Sigmoid colon (tissue), 7 donors: Measurements from ENCODE around the gene RRP1B. TPM values are rescaled to one million over a fixed set of nuclear protein-coding genes. Genes with fewer than 3 reads are reported as not detected.
A peak's percentile ranks its signal among the peaks of the same experiment; 100 is the strongest.

Experiments
- DNase-seq: peaks from one replicate; pipeline ENCODE4 v3.0.0-alpha.2; 2019
- H3K27ac ChIP-seq, 4 donors: fragments of 200-600 bp; sonication (generic); one replicate each; pipeline ENCODE4 v1.5.1; 2016 to 2019; ENCODE audit warnings: mild to moderate bottlenecking in 1 of 4
- H3K27me3 ChIP-seq, 3 donors: fragments of 200-600 bp; sonication (generic); one replicate each; pipeline ENCODE4 v1.5.1; 2019; ENCODE audit warnings: mild to moderate bottlenecking in 1 of 3
- H3K36me3 ChIP-seq, 4 donors: fragments of 200-600 bp; sonication (generic); one replicate each; pipeline ENCODE4 v1.5.1; 2016 to 2019
- H3K4me1 ChIP-seq, 4 donors: fragments of 200-600 bp; sonication (generic); one replicate each; pipeline ENCODE4 v1.5.1; 2017 to 2019
- H3K4me3 ChIP-seq, 4 donors: fragments of 200-600 bp; sonication (generic); one replicate each; pipeline ENCODE4 v1.5.1; 2017 to 2019; ENCODE audit warnings: mild to moderate bottlenecking in 2 of 4, moderate library complexity in 1 of 4
- H3K9me3 ChIP-seq, 4 donors: fragments of 200-600 bp in 3 of 4; sonication (generic) in 3 of 4; one replicate each; pipeline versions ENCODE4 v1.5.1 to v1.6.1; 2013 to 2019
- EP300 ChIP-seq, 4 donors: sonication (generic); formaldehyde crosslinking; IDR thresholded peaks; one replicate each; pipeline ENCODE4 v1.6.1; 2017; ENCODE audit warnings: antibody characterized with exemption in 4 of 4
- POLR2A ChIP-seq, 2 donors: fragments of 450-650 bp; IDR thresholded peaks; one replicate each; pipeline ENCODE4 v1.6.1; 2016; ENCODE audit warnings: antibody characterized with exemption in 2 of 2, mild to moderate bottlenecking in 2 of 2, moderate library complexity in 2 of 2
- POLR2AphosphoS5 ChIP-seq, 4 donors: sonication (generic); formaldehyde crosslinking; IDR thresholded peaks; one replicate each; pipeline ENCODE4 v1.6.1; 2017; ENCODE audit warnings: antibody characterized with exemption in 4 of 4
- WGBS, 2 donors: extraction: QIAGEN DNeasy Blood & Tissue Kit; methylation state at CpG; one replicate each; pipeline ENCODE4 v1.1.7; 2013; 5-methylcytosine and 5-hydroxymethylcytosine counted together
- intact Hi-C: fragments of 100-400 bp; cut with DNase I; formaldehyde crosslinking; loops from one replicate; pipeline ENCODE4 v1.15.1; 2023
- polyA plus RNA-seq, 3 donors: library from polyadenylated mRNA; stranded (reverse); fragments of 200-250 nt; gene quantifications; one replicate each; pipeline ENCODE4 v1.2.3, GENCODE V29; 2013
- total RNA-seq, 4 donors: library from RNA; depleted of rRNA; stranded (reverse); fragments of >200 nt; gene quantifications; one replicate each; pipeline ENCODE4 v1.1.0, GENCODE V29; 2016
- TF ChIP-seq, protein P1 (sequence below), 4 experiments: fragments of 450-650 bp in 3 of 4; fragments of 200-600 bp in 1 of 4; IDR thresholded peaks; one replicate each; pipeline ENCODE4 v1.5.1; 2016 to 2019; ENCODE audit warnings: antibody characterized with exemption in 4 of 4, mild to moderate bottlenecking in 3 of 4, moderate library complexity in 2 of 4
- donor health status: healthy with polysubstance abuse.
- donor health status: Bipolar disorder and iron deficiency.
- donor health status: healthy.

The RRP1B gene
- total and polyA plus RNA-seq, 7 donors: 3.5 to 20.5 (median 15.2) TPM

GRCh38 chr21:43717166-43717853, 58.0 kb downstream of the RRP1B start:
- H3K9me3 ChIP-seq: no peaks in the 10 kb centered on the region
- 62 to 84% methylated on average over 13 of the region's 13 CpGs for WGBS, 2 donors
- H3K36me3 ChIP-seq: no peaks in the 10 kb centered on the region
- no peak for DNase-seq
- TF ChIP-seq EP300 (IDR thresholded peaks at IDR 0.05): no peak
- no peak for TF ChIP-seq POLR2AphosphoS5 (IDR thresholded peaks at IDR 0.05)
- TF ChIP-seq, protein P1, sequence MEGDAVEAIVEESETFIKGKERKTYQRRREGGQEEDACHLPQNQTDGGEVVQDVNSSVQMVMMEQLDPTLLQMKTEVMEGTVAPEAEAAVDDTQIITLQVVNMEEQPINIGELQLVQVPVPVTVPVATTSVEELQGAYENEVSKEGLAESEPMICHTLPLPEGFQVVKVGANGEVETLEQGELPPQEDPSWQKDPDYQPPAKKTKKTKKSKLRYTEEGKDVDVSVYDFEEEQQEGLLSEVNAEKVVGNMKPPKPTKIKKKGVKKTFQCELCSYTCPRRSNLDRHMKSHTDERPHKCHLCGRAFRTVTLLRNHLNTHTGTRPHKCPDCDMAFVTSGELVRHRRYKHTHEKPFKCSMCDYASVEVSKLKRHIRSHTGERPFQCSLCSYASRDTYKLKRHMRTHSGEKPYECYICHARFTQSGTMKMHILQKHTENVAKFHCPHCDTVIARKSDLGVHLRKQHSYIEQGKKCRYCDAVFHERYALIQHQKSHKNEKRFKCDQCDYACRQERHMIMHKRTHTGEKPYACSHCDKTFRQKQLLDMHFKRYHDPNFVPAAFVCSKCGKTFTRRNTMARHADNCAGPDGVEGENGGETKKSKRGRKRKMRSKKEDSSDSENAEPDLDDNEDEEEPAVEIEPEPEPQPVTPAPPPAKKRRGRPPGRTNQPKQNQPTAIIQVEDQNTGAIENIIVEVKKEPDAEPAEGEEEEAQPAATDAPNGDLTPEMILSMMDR (IDR thresholded peaks at IDR 0.05): no peak
- no peak for TF ChIP-seq POLR2A (IDR thresholded peaks at IDR 0.05)
- H3K27me3 ChIP-seq: no peaks in the 10 kb centered on the region
- intact Hi-C loops: loop anchor here (2.0 kb wide), 1 partner anchor 59 kb away; the partner anchor contains the start of genes HSF2BP and RRP1B
- H3K4me3 ChIP-seq: no peak overlapping the region
- H3K27ac ChIP-seq: no peak overlapping the region
- peaks cover 0 to 34% (median 28%) of the 10 kb centered on the region in 4 donors for H3K4me1 ChIP-seq

GRCh38 chr21:43717967-43718871, 58.9 kb downstream of the RRP1B start:
- H3K9me3 ChIP-seq: no peaks in the 10 kb centered on the region
- WGBS, 2 donors: 26 to 28% methylated on average over 70 of the region's 70 CpGs
- peaks cover 0 to 35% (median 28%) of the 10 kb centered on the region in 4 donors for H3K4me1 ChIP-seq
- H3K4me3 ChIP-seq: peak overlapping the region; percentile 70 to 94 (median 72)
- TF ChIP-seq, protein P1 (IDR thresholded peaks at IDR 0.05): no peak
- TF ChIP-seq EP300 (IDR thresholded peaks at IDR 0.05) (no peak), POLR2A (IDR thresholded peaks at IDR 0.05) (no peak), POLR2AphosphoS5 (IDR thresholded peaks at IDR 0.05) (no peak)
- intact Hi-C loops: loop anchor here (2.0 kb wide), 2 partner anchors 59 kb away; partner anchors contain the start of genes CSTB, HSF2BP and RRP1B
- peak overlapping the region; percentile 81 to 86 (median 84) for H3K27ac ChIP-seq
- H3K27me3 ChIP-seq: no peaks in the 10 kb centered on the region
- no peaks in the 10 kb centered on the region for H3K36me3 ChIP-seq
- no peak for DNase-seq

DNA sequence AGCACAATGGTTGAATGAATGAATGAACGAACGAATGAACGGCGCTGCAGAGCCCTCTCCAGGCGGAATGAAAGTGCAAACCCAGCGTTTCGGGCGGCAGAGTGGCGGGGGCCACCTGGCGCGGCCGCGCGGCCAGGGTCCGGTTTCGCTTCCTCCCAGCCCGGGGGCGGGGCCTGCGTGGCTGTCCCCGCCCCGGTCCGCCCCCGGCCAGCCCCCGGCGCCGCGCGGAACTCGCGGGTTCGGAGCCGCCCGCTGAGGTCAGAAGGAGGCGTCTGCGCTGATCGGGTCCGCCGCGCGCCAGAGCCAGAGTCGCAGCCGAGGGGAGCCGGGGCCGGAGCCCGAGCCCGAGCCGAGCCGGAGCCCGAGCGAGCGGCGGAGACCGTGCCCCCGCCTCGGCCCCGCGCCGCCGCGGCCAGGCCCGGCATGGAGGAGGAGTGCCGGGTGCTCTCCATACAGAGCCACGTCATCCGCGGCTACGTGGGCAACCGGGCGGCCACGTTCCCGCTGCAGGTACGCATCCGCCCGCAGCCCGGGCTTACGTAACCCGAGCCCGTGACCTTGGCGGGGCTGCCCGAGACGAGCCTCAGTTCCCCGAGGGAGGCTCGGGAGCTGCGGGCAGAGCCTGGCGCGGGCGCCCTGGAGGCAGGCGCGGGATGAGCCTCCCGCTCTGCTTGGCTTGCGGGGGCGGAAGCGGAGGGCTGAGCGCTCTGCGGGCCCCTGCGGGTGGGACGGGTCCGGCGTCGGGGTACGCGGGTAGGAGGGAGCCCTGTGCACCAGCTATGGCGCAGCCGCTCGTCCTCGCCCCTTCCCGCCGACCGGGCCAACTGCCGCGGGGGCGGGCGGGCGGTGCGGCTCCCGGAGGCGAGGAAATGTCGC, 59.8 kb downstream of the RRP1B start, which contains the start of gene PDXK:
PDXK (plus strand) TSS at position 258 of the 876 bp plus-strand sequence; CDS start at position 424, 166 bp downstream.
- peak within 1 kb of the TSS; percentile 70 to 94 (median 72) for H3K4me3 ChIP-seq
- peaks cover 0 to 7% (median 2%) of the 10 kb centered on the region in 4 donors for H3K36me3 ChIP-seq
- intact Hi-C loops: loop anchor here (2.0 kb wide), 1 partner anchor 58 kb away; the partner anchor contains the start of gene CSTB
- 0% methylated on average over 117 of the region's 117 CpGs for WGBS, 2 donors
- H3K4me1 ChIP-seq: peaks cover 0 to 35% (median 28%) of the 10 kb centered on the region in 4 donors
- no peak for TF ChIP-seq EP300 (IDR thresholded peaks at IDR 0.05)
- TF ChIP-seq POLR2A (IDR thresholded peaks at IDR 0.05): no peak
- TF ChIP-seq, protein P1 (IDR thresholded peaks at IDR 0.05): no peak
- TF ChIP-seq POLR2AphosphoS5 (IDR thresholded peaks at IDR 0.05): peak; percentile 53 to 83 (median 81)
- no peaks in the 10 kb centered on the region for H3K9me3 ChIP-seq
- H3K27ac ChIP-seq: peak within 1 kb of the TSS; percentile 81 to 86 (median 84)
- no peaks in the 10 kb centered on the region for H3K27me3 ChIP-seq
- DNase-seq: peak; percentile 92
